Posterior vena cava (tissue), 2 donors: ENCODE results near the gene IPO5. TPM values are rescaled to one million over a fixed set of nuclear protein-coding genes. Genes with fewer than 3 reads are reported as not detected.
"Not testable (repeated sequence)": the region's sequence is repeated elsewhere in the genome, so short reads cannot be mapped to it uniquely, and the experiment has no call there.

Source experiments
- DNase-seq: peaks from one replicate; pipeline ENCODE4 v3.0.0-alpha.2; 2020; ENCODE audit warnings: low spot score
- intact Hi-C, 2 donors: fragments of 100-400 bp; cut with DNase I; formaldehyde crosslinking; loops; one replicate each; pipeline versions ENCODE4 v1.14.1 to v1.14.2; 2022 to 2023
- total RNA-seq, 2 donors: library from RNA; stranded (reverse); fragmentation: NEBNext Ultra II Directional; extraction: Animal tissue kit (Norgen Biotek cat#: 25700); gene quantifications; one replicate each; pipeline ENCODE4 v1.2.1, GENCODE V29; 2021
- donor health status: DM: yes; HTN: yes; CAD: no.
- donor health status: DM: yes; HTN: yes; CAD: no.

The IPO5 gene
- total RNA-seq, 2 donors from 2014 or later, result 130 to 180 TPM

DNA sequence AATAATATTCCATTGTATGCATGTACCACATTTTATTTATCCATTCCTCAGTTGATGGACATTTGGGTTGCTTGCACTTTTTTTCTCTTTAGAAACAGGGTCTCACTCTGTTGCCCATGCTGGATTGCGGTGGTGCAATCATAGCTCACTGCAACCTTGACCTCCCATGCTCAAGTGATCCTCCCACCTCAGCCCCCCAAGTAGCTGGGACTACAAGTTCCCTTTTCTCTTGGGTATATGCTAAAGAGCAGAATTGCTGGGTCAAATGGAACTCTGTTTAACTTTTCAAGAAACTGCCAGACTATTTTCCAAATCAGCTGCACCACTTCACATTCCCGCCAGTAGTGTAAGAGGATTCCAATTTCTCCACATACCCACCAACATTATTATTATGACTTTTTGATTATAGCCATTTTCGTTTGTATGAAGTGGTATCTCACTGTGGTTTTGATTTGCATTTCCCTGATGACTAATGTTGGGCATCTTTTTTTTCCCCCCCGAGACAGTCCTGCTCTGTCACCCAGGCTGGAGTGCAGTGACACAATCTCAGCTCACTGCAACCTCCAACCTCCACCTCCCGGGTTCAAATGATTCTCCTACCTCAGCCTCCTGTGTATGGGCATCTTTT, 7.6 kb upstream of the IPO5 start:
- intact Hi-C loops, result no loop called here
- no peak for DNase-seq

DNA sequence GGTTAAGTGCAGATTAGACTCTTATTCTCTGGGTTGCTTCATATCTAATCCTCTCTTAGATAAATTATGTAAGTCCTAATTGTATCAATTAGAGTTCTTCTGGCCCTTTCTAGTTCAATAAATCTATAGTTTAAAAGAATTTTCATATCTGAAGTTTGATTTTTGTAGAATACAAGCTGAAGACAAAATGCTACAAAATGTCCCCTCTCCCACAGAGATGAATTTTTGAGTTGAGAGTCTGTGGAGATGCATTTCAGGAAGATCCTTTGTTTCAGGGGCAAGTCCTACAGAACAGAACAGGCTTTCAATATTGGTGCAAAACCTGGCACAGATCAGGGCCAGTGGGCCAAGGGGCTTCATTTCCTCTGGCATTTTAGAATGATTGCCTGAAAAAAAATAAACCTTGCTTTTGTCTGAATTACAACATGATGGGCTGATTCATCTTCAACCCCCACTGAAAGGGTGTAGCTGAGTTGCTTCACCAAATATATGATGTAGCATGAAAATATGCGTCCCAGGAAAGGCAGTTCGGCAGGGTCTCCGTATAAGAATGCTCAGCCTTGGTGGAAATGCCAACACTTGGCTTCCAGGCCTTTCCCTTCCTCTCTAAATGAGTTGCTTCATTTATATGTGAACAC, 6.4 kb upstream of the IPO5 start:
- no peak for DNase-seq
- intact Hi-C loops, result no loop called here

DNA sequence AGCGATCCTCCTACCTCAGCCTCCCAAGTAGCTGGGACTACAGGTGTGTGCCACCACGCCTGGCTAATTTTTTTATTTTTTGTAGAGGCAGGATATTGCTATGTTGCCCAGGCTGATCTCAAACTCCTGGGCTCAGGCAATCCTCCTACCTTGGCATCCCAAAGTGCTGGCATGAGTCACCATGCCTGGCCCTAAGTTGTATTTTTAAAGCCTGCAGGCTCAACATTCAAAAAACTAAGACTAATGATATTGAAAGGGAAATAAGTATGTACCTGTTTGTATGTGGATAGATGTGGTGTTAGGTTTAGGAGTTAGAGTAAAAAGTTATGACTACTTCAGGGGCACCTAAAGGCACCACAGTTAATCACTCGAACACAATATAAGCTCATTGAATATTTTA, 5.4 kb upstream of the IPO5 start:
- intact Hi-C loops, result no loop called here
- no peak for DNase-seq

DNA sequence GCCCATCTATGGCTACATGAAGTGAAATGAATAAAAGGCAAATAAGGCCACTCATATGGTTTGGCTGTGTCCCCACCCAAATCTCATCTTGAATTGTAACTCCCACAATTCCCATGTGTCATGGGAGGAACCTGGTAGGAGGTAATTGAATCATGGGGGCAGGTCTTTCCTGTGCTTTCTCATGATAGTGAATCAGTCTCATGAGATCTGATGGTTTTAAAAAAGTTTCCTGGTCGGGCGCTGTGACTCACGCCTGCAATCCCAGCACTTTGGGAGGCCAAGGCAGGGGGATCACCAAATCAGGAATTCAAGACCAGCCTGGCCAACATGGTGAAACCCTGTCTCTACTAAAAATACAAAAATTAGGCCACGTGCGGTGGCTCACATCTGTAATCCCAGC, 4.2 kb upstream of the IPO5 start:
- DNase-seq, intact Hi-C loops: not testable (repeated sequence)

DNA sequence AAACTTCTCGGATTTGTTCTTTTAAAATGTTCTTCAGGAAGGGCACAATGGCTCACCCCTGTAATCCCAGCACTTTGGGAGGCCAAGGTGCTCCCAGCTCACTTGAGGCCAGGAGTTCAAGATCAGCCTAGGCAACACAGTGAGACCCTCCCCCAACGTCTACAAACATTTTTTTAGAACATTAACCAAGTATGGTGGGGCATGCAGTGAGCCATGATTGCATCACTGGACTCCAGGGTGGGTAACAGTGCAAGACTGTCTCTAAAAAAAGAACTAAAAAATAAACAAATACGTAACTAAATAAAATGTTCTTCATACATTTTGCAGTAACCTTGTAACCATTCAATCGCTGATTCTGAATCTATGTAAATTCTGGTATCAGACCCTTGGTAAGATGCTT, 2.1 kb upstream of the IPO5 start:
- DNase-seq, result no peak

DNA sequence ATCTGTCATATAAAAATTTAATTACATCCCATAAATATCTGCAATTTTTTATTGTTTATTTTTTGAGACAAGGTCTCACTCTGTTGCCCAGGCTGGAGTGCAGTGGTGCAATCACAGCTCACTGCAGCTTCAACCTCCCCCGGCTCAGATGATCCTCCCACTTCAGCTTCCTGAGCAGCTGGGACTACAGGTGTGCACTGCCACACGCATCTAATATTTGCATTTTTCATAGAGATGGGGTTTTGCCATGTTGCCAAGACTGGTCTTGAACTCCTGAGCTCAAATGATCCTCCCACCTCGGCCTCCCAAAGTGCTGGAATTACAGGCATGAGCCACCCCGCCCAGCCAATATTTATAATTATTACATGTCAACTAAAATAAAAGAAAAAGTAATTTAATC, 644 bp upstream of the IPO5 start:
- intact Hi-C loops, DNase-seq: not testable (repeated sequence)

More for the DNA sequence above, 2.1 kb upstream of the IPO5 start:
- intact Hi-C loops, result no loop called here

DNA sequence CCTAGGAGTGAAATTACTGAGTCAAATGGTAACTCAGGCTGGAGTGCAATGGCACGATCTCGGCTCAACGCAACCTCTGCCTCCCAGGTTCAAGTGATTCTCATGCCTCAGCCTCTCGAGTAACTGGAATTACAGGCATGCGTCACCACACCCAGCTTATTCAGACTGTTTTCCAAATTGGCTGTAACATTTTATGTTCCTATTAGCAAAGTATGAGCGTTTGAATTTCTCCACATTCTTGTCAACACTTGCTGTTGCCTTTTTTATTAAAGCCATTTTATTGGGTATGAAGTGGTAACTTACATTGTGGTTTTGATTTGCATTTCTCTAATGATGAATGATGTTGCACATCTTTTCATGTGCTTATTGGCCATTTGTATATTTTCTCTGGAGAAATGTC, 7.9 kb downstream of the IPO5 start:
- no peak for DNase-seq
- intact Hi-C loops, result no loop called here

DNA sequence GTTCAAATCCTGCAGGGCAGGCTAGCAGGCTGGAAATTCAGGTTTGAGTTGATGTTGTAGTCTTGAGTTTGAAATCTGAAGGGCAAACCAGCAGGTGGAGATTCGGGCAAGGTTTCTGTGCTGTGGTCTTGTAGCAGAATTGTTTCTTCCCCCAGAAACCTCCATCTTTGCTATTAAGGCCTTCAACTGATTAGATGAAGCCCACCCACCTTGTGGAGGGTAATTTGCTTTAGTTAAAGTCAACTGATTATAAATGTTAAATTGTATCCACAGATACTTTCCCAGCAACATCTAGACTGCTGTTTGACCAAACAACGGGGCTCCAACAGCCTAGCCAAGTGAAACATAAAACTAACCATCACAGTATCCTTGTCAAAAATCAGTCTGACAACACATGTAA, 9.4 kb downstream of the IPO5 start:
- no peak for DNase-seq
- intact Hi-C loops, result no loop called here

DNA sequence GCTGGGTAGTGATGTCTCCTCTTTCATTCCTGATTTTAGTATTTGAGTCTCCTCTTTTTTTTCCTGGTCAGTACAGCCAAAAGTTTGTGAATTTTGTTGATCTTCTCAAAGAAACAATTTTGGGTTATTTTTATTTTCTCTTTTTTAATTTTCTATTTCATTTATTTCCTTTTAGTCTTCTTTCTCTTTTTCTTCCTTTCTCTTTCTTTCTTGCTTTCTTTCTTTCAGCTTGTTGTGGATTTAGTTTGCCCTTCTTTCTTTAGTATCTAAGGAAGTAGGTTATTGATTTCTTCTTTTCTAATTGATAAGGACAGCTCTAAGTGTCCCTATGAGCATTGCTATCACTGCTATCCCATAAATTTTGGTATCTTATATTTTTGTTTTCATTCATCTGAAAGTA, 13.8 kb downstream of the IPO5 start:
- intact Hi-C loops, result loop anchor here in 1 of 2 donors (5.0 kb wide), 1 partner anchor 685 kb away; no protein-coding TSS in a partner anchor
- DNase-seq, result no peak

DNA sequence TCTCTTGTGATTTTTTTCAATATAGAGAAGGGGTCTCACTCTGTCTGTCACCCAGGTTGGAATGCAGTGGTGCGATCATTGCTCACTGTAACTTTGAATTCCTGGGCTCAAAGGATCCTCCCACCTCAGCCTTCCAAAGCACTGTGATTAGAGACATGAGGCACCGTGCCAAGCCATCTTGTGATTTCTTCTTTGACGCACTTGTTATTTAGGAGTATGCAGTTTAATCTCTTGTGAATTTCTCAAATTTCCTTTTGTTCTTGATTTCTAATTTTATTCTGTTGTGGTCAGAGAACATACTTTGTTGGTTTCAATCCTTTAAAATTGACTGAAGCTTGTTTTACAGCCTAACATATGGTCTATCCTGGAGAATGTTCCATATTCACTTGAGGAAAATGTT, 14.5 kb downstream of the IPO5 start:
- intact Hi-C loops, result loop anchor here in 1 of 2 donors (5.0 kb wide), 1 partner anchor 686 kb away; no protein-coding TSS in a partner anchor
- DNase-seq, result no peak

DNA sequence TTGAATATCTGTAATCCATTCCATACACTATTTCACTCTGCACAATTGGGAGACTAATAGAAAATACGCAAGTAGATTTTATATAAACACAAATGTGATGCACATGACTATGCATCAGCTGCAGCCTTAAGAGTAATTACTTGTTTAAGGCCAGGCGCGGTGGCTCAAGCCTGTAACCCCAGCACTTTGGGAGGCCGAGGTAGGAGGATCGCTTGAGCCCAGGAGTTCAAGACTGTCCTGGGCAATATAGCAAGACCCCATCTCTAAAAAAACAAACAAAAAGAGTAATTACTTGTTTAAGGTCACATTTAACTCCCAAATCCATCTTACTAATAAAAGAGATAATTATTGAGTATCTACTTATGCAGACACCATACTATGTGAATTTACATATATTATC, 18.0 kb downstream of the IPO5 start:
- no peak for DNase-seq
- intact Hi-C loops, result loop anchor here in 1 of 2 donors (10.0 kb wide), 1 partner anchor 117 kb away; no protein-coding TSS in a partner anchor

DNA sequence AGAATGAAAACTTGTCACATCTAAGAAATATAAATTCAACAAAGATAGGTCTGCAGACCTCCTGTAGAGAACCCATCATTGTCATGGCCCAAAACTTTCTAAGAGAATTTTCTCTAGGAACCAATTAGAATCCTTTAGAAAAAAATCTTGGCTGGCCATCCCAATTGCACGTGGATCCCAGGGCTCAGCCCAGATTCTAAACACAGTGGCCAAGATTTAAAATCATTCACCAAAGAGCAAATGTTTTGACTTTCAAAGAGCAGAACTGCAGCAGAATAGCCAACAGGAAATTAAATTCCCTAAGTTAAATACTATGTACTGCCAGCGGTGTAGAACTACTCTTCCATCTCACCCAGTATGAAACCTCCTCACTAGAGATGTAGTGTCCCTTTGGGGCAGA, 21.3 kb downstream of the IPO5 start:
- intact Hi-C loops, result loop anchor here in 1 of 2 donors (10.0 kb wide), 1 partner anchor 120 kb away; no protein-coding TSS in a partner anchor
- no peak for DNase-seq

DNA sequence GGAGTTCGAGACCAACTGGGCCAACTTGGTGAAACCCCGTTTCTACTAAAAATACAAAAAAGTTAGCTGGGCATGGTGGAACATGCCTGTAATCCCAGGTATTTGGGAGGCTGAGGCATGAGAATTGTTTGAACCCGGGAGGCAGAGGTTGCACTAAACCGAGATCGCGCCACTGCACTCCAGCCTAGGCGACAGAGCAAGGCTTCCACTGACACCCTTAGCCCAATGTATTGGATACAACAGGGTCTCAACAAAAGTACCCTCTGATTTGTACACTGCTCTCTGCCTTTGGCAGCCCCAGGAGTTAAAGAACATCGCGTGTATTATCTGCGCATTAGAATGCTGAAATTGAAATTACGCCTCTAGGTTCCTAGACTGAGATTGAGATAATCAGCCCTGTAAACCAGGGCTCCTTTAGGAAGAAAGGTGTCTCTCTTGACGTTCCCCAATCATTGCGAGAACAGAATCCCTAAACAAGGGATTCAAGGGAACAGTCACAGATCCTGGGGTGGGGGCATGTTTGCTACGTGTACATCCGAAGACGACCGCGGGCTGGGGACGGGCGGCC, 21.9 kb downstream of the IPO5 start:
- intact Hi-C loops, result loop anchor here in 1 of 2 donors (10.0 kb wide), 1 partner anchor 121 kb away; no protein-coding TSS in a partner anchor
- DNase-seq, result no peak

DNA sequence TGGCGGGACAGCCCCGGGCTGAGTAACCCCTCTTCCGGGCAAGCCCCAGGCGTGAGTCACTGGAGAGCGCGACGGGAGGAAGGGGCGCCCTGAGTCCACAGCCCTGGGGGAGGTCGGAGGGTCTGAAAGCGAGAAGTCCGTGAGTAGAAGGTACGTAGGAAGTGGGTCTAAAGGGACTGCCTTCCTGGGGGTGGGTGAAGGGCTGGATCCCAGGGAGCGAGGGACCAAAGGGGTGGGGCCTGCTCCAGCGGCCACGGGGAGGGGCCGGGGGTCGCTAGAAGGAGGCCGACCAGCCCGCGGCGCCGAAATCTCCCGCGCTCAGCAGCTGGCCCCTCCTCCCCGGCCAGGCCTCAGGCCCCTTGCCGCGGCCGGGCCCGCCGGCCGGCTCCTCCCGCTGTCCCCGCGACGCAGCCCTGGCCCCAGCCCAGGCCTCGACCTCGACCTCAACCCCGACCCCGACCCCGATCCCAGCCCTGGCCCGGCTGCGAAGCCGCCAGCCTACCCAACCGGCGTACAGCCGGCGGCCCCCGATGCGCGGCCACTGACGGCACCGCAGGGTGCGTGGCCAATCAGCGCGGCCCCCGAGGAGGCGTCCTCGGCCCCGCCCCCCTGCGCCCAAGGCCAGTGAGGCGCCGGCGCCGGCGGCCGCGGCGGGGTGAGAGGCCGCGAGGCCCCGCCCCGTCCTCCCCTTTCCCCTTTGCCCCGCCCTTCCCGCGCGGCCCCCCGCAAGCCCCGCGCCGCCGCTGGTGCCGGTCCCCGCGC, 22.6 kb downstream of the IPO5 start:
- intact Hi-C loops, result loop anchor here in 1 of 2 donors (10.0 kb wide), 1 partner anchor 121 kb away; no protein-coding TSS in a partner anchor
- peak; percentile 96 for DNase-seq

DNA sequence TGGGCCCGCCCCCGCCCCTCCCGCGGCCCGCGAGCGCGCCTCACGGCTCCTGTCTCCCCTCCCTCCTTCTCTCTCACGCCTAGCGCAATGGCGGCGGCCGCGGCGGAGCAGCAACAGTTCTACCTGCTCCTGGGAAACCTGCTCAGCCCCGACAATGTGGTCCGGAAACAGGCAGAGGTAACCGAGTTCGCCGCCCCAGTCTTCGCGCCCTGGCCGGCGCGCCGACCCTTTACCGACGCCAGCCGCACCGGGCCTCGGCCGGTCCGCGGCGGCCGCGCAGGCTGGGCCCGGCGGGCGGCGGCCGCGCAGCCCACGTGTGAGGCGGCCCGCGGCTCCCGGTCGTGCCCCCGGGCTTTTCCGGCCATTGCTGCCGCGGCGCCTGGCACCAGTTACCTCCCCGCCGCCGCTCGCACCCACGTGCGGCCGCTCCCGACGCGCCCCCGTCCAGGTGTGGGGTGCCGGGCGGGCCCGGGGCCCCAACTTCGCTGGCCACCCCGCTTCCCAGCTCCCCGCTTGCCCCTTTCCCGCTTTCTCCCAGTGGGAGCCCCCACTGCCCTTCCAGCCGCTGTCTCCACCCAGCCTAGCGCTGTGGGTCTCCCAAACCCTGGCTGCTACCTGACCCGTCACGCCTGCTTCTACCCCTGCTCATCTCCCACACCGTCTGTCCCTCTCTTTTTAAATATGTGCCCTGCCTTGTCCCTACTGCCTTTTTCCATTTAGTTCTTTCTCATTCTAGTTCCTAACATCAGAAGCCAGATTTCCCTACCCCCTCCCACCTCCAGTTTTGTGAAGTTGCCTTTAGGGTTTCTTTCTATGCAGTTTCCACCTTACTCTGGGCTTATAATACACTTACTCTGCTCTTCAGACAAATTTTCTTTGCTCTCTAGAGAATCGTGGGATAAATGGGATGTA, 23.4 kb downstream of the IPO5 start:
- intact Hi-C loops, result loop anchor here in 1 of 2 donors (10.0 kb wide), 1 partner anchor 122 kb away; no protein-coding TSS in a partner anchor
- peak; percentile 83 for DNase-seq

DNA sequence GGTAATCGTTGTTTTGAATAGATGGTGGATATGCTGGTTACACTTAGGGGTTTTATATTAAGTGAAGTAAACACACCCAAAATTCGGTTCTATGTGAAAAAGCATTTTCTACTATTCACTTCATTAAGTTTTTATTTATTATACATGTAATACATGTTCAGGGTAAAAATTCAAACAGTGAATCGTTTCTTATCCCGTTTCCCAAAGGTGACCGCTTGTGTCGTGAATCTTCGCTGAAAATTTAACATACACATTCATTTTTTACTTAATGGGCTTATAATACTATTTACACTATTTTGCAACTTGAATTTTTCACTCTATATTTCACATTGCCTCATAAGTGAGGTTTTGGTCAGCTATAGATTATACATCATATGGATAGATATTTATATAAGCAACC, 24.5 kb downstream of the IPO5 start:
- DNase-seq, result no peak
- intact Hi-C loops, result loop anchor here in 1 of 2 donors (10.0 kb wide), 1 partner anchor 123 kb away; no protein-coding TSS in a partner anchor

DNA sequence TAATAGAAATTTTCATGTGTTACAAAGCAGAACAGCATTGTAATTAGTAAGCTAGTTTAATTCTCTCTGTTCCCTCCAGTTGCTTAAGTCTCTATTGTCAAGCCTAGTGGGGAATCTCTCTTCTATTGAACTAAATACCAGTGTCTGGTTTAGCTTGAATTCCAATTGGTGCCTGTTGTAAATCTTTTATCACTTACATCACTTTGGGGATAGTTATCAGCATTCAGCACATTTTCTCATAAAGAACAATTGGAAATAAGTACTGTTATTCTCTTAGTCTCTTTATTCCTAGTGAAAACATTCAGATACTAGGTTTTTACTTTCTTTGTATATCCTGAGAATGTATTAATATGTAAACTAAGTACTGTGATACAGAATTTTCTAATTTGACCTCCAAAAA, 25.2 kb downstream of the IPO5 start:
- DNase-seq, result no peak
- intact Hi-C loops, result loop anchor here in 1 of 2 donors (10.0 kb wide), 1 partner anchor 124 kb away; no protein-coding TSS in a partner anchor

DNA sequence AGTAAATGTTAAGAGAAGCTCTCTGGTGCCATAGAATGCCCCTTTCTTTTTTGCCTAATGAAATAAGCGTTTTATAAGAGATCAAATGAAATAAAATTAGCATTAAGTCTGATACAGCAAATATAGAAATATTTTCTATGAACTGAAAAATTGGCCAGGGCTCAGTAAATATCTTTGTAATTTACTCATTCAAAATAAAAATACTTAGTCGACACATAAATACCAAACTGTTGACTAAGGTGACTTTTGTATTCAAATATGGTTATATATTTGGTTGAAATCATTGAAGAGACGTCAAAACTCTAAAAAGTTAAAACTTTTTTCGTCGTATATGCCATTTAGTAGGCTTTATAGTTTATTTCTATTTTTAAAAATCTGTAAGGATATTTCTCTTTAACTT, 25.6 kb downstream of the IPO5 start:
- DNase-seq, result no peak
- intact Hi-C loops, result loop anchor here in 1 of 2 donors (10.0 kb wide), 1 partner anchor 124 kb away; no protein-coding TSS in a partner anchor
